ENCODE results near the gene SCYGR1.

The SCYGR1 gene

GRCh38 chr2:227420087-227421052 lies 32.6 kb upstream of the SCYGR1 start:
- Histone ChIP-seq H3K9ac (ENCODE audit: insufficient read length, low read depth) (no peak overlapping the region), H3K36me3 (ENCODE audit: insufficient read depth, insufficient read length, low read length) (no peaks in the 10 kb centered on the region), H3K4me1 (ENCODE audit: insufficient read depth, insufficient read length) (no peaks in the 10 kb centered on the region), H3K9me3 (ENCODE audit: insufficient read depth, low read length) (no peaks in the 10 kb centered on the region), H3K27me3 (ENCODE audit: insufficient read depth, insufficient read length) (no peaks in the 10 kb centered on the region), H3K4me3 (ENCODE audit: insufficient read length, low read depth) (no peak overlapping the region)
- no peak for DNase-seq (ENCODE audit: low read depth, low spot score)
- TF ChIP-seq SUZ12 (IDR thresholded peaks at IDR 0.05; ENCODE audit: extremely low read depth, insufficient read depth, insufficient read length) (no peak), ZNF274 (IDR thresholded peaks at IDR 0.05; ENCODE audit: low read depth, low read length) (no peak), YY1 (IDR thresholded peaks at IDR 0.05; ENCODE audit: insufficient read depth, insufficient read length) (no peak)

GRCh38 chr2:227416701-227417100 lies 29.0 kb upstream of the SCYGR1 start:
- H3K9me3 ChIP-seq (ENCODE audit: insufficient read depth, low read length), result no peaks in the 10 kb centered on the region
- no peak overlapping the region for H3K4me3 ChIP-seq (ENCODE audit: insufficient read length, low read depth)
- DNase-seq (ENCODE audit: low read depth, low spot score), result no peak
- H3K27me3 ChIP-seq (ENCODE audit: insufficient read depth, insufficient read length), result no peaks in the 10 kb centered on the region
- TF ChIP-seq YY1 (IDR thresholded peaks at IDR 0.05; ENCODE audit: insufficient read depth, insufficient read length) (no peak), SUZ12 (IDR thresholded peaks at IDR 0.05; ENCODE audit: extremely low read depth, insufficient read depth, insufficient read length) (no peak), ZNF274 (IDR thresholded peaks at IDR 0.05; ENCODE audit: low read depth, low read length) (no peak)
- no peaks in the 10 kb centered on the region for H3K36me3 ChIP-seq (ENCODE audit: insufficient read depth, insufficient read length, low read length)
- H3K9ac ChIP-seq (ENCODE audit: insufficient read length, low read depth), result no peak overlapping the region
- H3K4me1 ChIP-seq (ENCODE audit: insufficient read depth, insufficient read length), result no peaks in the 10 kb centered on the region

GRCh38 chr2:227415538-227416424 lies 28.0 kb upstream of the SCYGR1 start:
- TF ChIP-seq YY1 (IDR thresholded peaks at IDR 0.05; ENCODE audit: insufficient read depth, insufficient read length), result no peak
- no peak for TF ChIP-seq SUZ12 (IDR thresholded peaks at IDR 0.05; ENCODE audit: extremely low read depth, insufficient read depth, insufficient read length)
- no peak for TF ChIP-seq ZNF274 (IDR thresholded peaks at IDR 0.05; ENCODE audit: low read depth, low read length)
- H3K9ac ChIP-seq (ENCODE audit: insufficient read length, low read depth), result no peak overlapping the region
- H3K9me3 ChIP-seq (ENCODE audit: insufficient read depth, low read length), result no peaks in the 10 kb centered on the region
- no peak for DNase-seq (ENCODE audit: low read depth, low spot score)
- no peaks in the 10 kb centered on the region for H3K4me1 ChIP-seq (ENCODE audit: insufficient read depth, insufficient read length)
- no peaks in the 10 kb centered on the region for H3K27me3 ChIP-seq (ENCODE audit: insufficient read depth, insufficient read length)
- H3K36me3 ChIP-seq (ENCODE audit: insufficient read depth, insufficient read length, low read length), result no peaks in the 10 kb centered on the region
- no peak overlapping the region for H3K4me3 ChIP-seq (ENCODE audit: insufficient read length, low read depth)

- Histone ChIP-seq H3K9ac (ENCODE audit: insufficient read length, low read depth) (no peak overlapping the region), H3K4me1 (ENCODE audit: insufficient read depth, insufficient read length) (no peaks in the 10 kb centered on the region)
Observed at GRCh38 chr2:227414846-227415245, 27.1 kb upstream of the SCYGR1 start.

GRCh38 chr2:227413371-227413770 lies 25.6 kb upstream of the SCYGR1 start:
- no peaks in the 10 kb centered on the region for H3K4me1 ChIP-seq (ENCODE audit: insufficient read depth, insufficient read length)
- DNase-seq (ENCODE audit: low read depth, low spot score), result no peak
- TF ChIP-seq ZNF274 (IDR thresholded peaks at IDR 0.05; ENCODE audit: low read depth, low read length) (no peak), SUZ12 (IDR thresholded peaks at IDR 0.05; ENCODE audit: extremely low read depth, insufficient read depth, insufficient read length) (no peak), YY1 (IDR thresholded peaks at IDR 0.05; ENCODE audit: insufficient read depth, insufficient read length) (no peak)
- H3K36me3 ChIP-seq (ENCODE audit: insufficient read depth, insufficient read length, low read length), result no peaks in the 10 kb centered on the region
- no peaks in the 10 kb centered on the region for H3K27me3 ChIP-seq (ENCODE audit: insufficient read depth, insufficient read length)
- H3K9me3 ChIP-seq (ENCODE audit: insufficient read depth, low read length), result no peaks in the 10 kb centered on the region
- no peak overlapping the region for H3K4me3 ChIP-seq (ENCODE audit: insufficient read length, low read depth)
- H3K9ac ChIP-seq (ENCODE audit: insufficient read length, low read depth), result no peak overlapping the region

More at GRCh38 chr2:227414846-227415245, 27.1 kb upstream of the SCYGR1 start:
- Histone ChIP-seq H3K36me3 (ENCODE audit: insufficient read depth, insufficient read length, low read length) (no peaks in the 10 kb centered on the region), H3K9me3 (ENCODE audit: insufficient read depth, low read length) (no peaks in the 10 kb centered on the region), H3K27me3 (ENCODE audit: insufficient read depth, insufficient read length) (no peaks in the 10 kb centered on the region), H3K4me3 (ENCODE audit: insufficient read length, low read depth) (no peak overlapping the region)
- DNase-seq (ENCODE audit: low read depth, low spot score), result no peak
- TF ChIP-seq ZNF274 (IDR thresholded peaks at IDR 0.05; ENCODE audit: low read depth, low read length) (no peak), YY1 (IDR thresholded peaks at IDR 0.05; ENCODE audit: insufficient read depth, insufficient read length) (no peak), SUZ12 (IDR thresholded peaks at IDR 0.05; ENCODE audit: extremely low read depth, insufficient read depth, insufficient read length) (no peak)

- no peaks in the 10 kb centered on the region for H3K4me1 ChIP-seq (ENCODE audit: insufficient read depth, insufficient read length)
Observed at GRCh38 chr2:227412877-227413276, 25.1 kb upstream of the SCYGR1 start.

More at GRCh38 chr2:227412877-227413276, 25.1 kb upstream of the SCYGR1 start:
- H3K9ac ChIP-seq (ENCODE audit: insufficient read length, low read depth), result no peak overlapping the region
- no peaks in the 10 kb centered on the region for H3K9me3 ChIP-seq (ENCODE audit: insufficient read depth, low read length)
- H3K27me3 ChIP-seq (ENCODE audit: insufficient read depth, insufficient read length), result no peaks in the 10 kb centered on the region
- TF ChIP-seq ZNF274 (IDR thresholded peaks at IDR 0.05; ENCODE audit: low read depth, low read length) (no peak), YY1 (IDR thresholded peaks at IDR 0.05; ENCODE audit: insufficient read depth, insufficient read length) (no peak), SUZ12 (IDR thresholded peaks at IDR 0.05; ENCODE audit: extremely low read depth, insufficient read depth, insufficient read length) (no peak)
- no peak overlapping the region for H3K4me3 ChIP-seq (ENCODE audit: insufficient read length, low read depth)
- DNase-seq (ENCODE audit: low read depth, low spot score), result no peak
- no peaks in the 10 kb centered on the region for H3K36me3 ChIP-seq (ENCODE audit: insufficient read depth, insufficient read length, low read length)
